Osteoblast (primary cell): Measurements from ENCODE around the gene SLK. TPM values are rescaled to one million over a fixed set of nuclear protein-coding genes. Genes with fewer than 3 reads are reported as not detected.

Source experiments
- DNase-seq: peaks from one replicate; pipeline ENCODE4 v3.0.0; 2011; ENCODE audit warnings: low spot score, mixed read lengths; ENCODE audit not compliant: insufficient read length; ENCODE audit errors: missing footprints
- H2AFZ ChIP-seq: 2 replicates; pipeline ENCODE4 v1.6.0; 2011; ENCODE audit warnings: mild to moderate bottlenecking, low read length
- H3K27ac ChIP-seq: 2 replicates; pipeline ENCODE4 v1.5.1; 2011; ENCODE audit warnings: mild to moderate bottlenecking, low read depth, low read length, moderate library complexity
- H3K27me3 ChIP-seq: 2 replicates; pipeline ENCODE4 v1.6.0; 2012; ENCODE audit warnings: mild to moderate bottlenecking, control low read depth, inconsistent platforms, low read length, moderate library complexity; ENCODE audit not compliant: insufficient read depth
- H3K36me3 ChIP-seq: 2 replicates; pipeline ENCODE4 v1.5.1; 2011; ENCODE audit warnings: mild to moderate bottlenecking, low read length, control low read depth, moderate library complexity; ENCODE audit not compliant: insufficient read depth
- H3K4me1 ChIP-seq: 2 replicates; pipeline ENCODE4 v1.5.1; 2011; ENCODE audit warnings: mild to moderate bottlenecking, low read length, control low read depth, moderate library complexity; ENCODE audit not compliant: insufficient read depth
- H3K4me2 ChIP-seq: 2 replicates; pipeline ENCODE4 v1.6.0; 2011; ENCODE audit warnings: mild to moderate bottlenecking, low read length; ENCODE audit not compliant: insufficient read depth
- H3K4me3 ChIP-seq: fragments of 200-600 bp; sonication (generic); 3 replicates; pipeline ENCODE4 v1.5.1; 2012; ENCODE audit warnings: mild to moderate bottlenecking, low read length, inconsistent platforms; ENCODE audit not compliant: insufficient read depth
- H3K79me2 ChIP-seq: 2 replicates; pipeline ENCODE4 v1.6.0; 2012; ENCODE audit warnings: mild to moderate bottlenecking, low read length, control low read depth, inconsistent platforms; ENCODE audit not compliant: insufficient read depth
- H3K9me3 ChIP-seq: 2 replicates; pipeline ENCODE4 v1.5.1; 2011; ENCODE audit warnings: low read depth, low read length, control low read depth
- H4K20me1 ChIP-seq: 2 replicates; pipeline ENCODE4 v1.6.0; 2012; ENCODE audit warnings: mild to moderate bottlenecking, low read length, control low read depth; ENCODE audit not compliant: insufficient read depth
- CTCF ChIP-seq: IDR thresholded peaks from 2 replicates; pipeline ENCODE4 v1.5.1; 2011; ENCODE audit warnings: mild to moderate bottlenecking, low read depth, low read length, moderate library complexity; ENCODE audit errors: extremely low read depth
- total RNA-seq: library from RNA; depleted of rRNA; stranded (reverse); fragments of >200 nt; gene quantifications from 2 replicates; pipeline ENCODE4 v1.2.3, GENCODE V29; 2012

SLK gene
- total RNA-seq, 1 donor, result 48.1 TPM

GRCh38 chr10:104037261-104037951 lies 70.5 kb downstream of the SLK start:
- H3K4me3 ChIP-seq, result no peak overlapping the region
- H3K36me3 ChIP-seq, result no peaks in the 10 kb centered on the region
- TF ChIP-seq CTCF, result no peak
- no peaks in the 10 kb centered on the region for H3K79me2 ChIP-seq
- H3K9me3 ChIP-seq, result no peaks in the 10 kb centered on the region
- H3K27me3 ChIP-seq, result no peaks in the 10 kb centered on the region
- no peaks in the 10 kb centered on the region for H3K4me1 ChIP-seq
- H4K20me1 ChIP-seq, result no peaks in the 10 kb centered on the region
- no peak overlapping the region for H3K4me2 ChIP-seq
- DNase-seq, result no peak
- no peak overlapping the region for H3K27ac ChIP-seq
- no peak overlapping the region for H2AFZ ChIP-seq

GRCh38 chr10:104038537-104038936 lies 71.6 kb downstream of the SLK start:
- Histone ChIP-seq H4K20me1 (no peaks in the 10 kb centered on the region), H3K79me2 (no peaks in the 10 kb centered on the region), H3K9me3 (no peaks in the 10 kb centered on the region), H3K36me3 (no peaks in the 10 kb centered on the region), H3K27me3 (no peaks in the 10 kb centered on the region), H3K27ac (no peak overlapping the region), H3K4me2 (no peak overlapping the region), H3K4me1 (no peaks in the 10 kb centered on the region), H3K4me3 (no peak overlapping the region), H2AFZ (no peak overlapping the region)
- TF ChIP-seq CTCF, result no peak
- DNase-seq, result no peak

- no peak overlapping the region for H3K27ac ChIP-seq
- no peaks in the 10 kb centered on the region for H3K27me3 ChIP-seq
- H3K36me3 ChIP-seq, result no peaks in the 10 kb centered on the region
- H2AFZ ChIP-seq, result no peak overlapping the region
- no peak overlapping the region for H3K4me2 ChIP-seq
- H3K9me3 ChIP-seq, result no peaks in the 10 kb centered on the region
- H3K79me2 ChIP-seq, result no peaks in the 10 kb centered on the region
- DNase-seq, result no peak
- no peaks in the 10 kb centered on the region for H3K4me1 ChIP-seq
- H3K4me3 ChIP-seq, result no peak overlapping the region
- TF ChIP-seq CTCF, result no peak
- H4K20me1 ChIP-seq, result no peaks in the 10 kb centered on the region
Measured at GRCh38 chr10:104038958-104039752, 72.2 kb downstream of the SLK start.

GRCh38 chr10:104040382-104040781 lies 73.4 kb downstream of the SLK start:
- no peak overlapping the region for H3K4me3 ChIP-seq
- H2AFZ ChIP-seq, result no peak overlapping the region
- no peaks in the 10 kb centered on the region for H3K79me2 ChIP-seq
- no peaks in the 10 kb centered on the region for H3K27me3 ChIP-seq
- H3K27ac ChIP-seq, result no peak overlapping the region
- no peak for TF ChIP-seq CTCF
- no peaks in the 10 kb centered on the region for H3K36me3 ChIP-seq
- no peaks in the 10 kb centered on the region for H3K4me1 ChIP-seq
- no peaks in the 10 kb centered on the region for H3K9me3 ChIP-seq
- H4K20me1 ChIP-seq, result no peaks in the 10 kb centered on the region
- no peak overlapping the region for H3K4me2 ChIP-seq
- DNase-seq, result no peak
